OCI-LY3 (cell line): ENCODE data around the gene FRAS1.

Source experiments
- H2AFZ ChIP-seq: fragments of 200-600, 300-600 bp; shearing (Covaris generic); 2 replicates; pipeline ENCODE4 v1.6.0; 2014; ENCODE audit warnings: antibody characterized with exemption, low read depth, low read length
- H3K27ac ChIP-seq: fragments of 200-600, 300-600 bp; sonication (generic); 2 replicates; pipeline ENCODE4 v1.5.1; 2014; ENCODE audit warnings: mild to moderate bottlenecking, low read length, moderate library complexity, mixed read lengths
- H3K27me3 ChIP-seq: fragments of 200-600, 300-600 bp; sonication (generic); 2 replicates; pipeline ENCODE4 v1.6.1; 2014; ENCODE audit warnings: low read depth, low read length, mixed read lengths
- H3K36me3 ChIP-seq: fragments of 200-600, 300-600 bp; sonication (generic); replicated peaks from 2 replicates; pipeline ENCODE3; 2014; ENCODE audit warnings: low read depth, low read length, mixed read lengths
- H3K4me1 ChIP-seq: fragments of 300-600, 200-600 bp; sonication (generic); 2 replicates; pipeline ENCODE4 v1.6.1; 2014; ENCODE audit warnings: low read length, mixed read lengths
- H3K4me2 ChIP-seq: fragments of 200-600, 300-600 bp; sonication (generic); 2 replicates; pipeline ENCODE4 v1.6.1; 2014; ENCODE audit warnings: low read length, mixed read lengths
- H3K4me3 ChIP-seq: fragments of 300-600, 200-600 bp; sonication (generic); 2 replicates; pipeline ENCODE4 v1.5.1; 2014; ENCODE audit warnings: antibody characterized with exemption, mild to moderate bottlenecking, low read length, moderate library complexity
- H3K79me2 ChIP-seq: fragments of 300-600, 200-600 bp; shearing (Covaris generic); 2 replicates; pipeline ENCODE4 v1.6.1; 2014; ENCODE audit warnings: mild to moderate bottlenecking, low read length, mixed read lengths
- H3K9ac ChIP-seq: fragments of 300-600, 200-600 bp; shearing (Covaris generic); 2 replicates; pipeline ENCODE4 v1.6.0; 2014; ENCODE audit warnings: mild to moderate bottlenecking, low read length, moderate library complexity
- H3K9me3 ChIP-seq: fragments of 200-600, 300-600 bp; shearing (Covaris generic); 2 replicates; pipeline ENCODE4 v1.6.1; 2014; ENCODE audit warnings: low read length, mixed read lengths; ENCODE audit not compliant: insufficient read depth
- H4K20me1 ChIP-seq: fragments of 200-600, 300-600 bp; sonication (generic); 2 replicates; pipeline ENCODE4 v1.6.1; 2016; ENCODE audit warnings: low read length, mixed read lengths; ENCODE audit not compliant: insufficient read depth
- CTCF ChIP-seq: fragments of 200-600, 300-600 bp; sonication (generic); IDR thresholded peaks from 2 replicates; pipeline ENCODE4 v1.5.1; 2014; ENCODE audit warnings: antibody characterized with exemption, low read length, low read depth
- EZH2phosphoT487 ChIP-seq: fragments of 200-600 bp; shearing (Covaris generic); IDR thresholded peaks from 2 replicates; pipeline ENCODE4 v1.6.1; 2018; ENCODE audit warnings: antibody characterized with exemption, mixed run types, low read depth

The FRAS1 gene

GRCh38 chr4:78156520-78156919 lies 99.4 kb downstream of the FRAS1 start:
- no peak overlapping the region for H3K9ac ChIP-seq
- no peaks in the 10 kb centered on the region for H3K9me3 ChIP-seq
- TF ChIP-seq CTCF = no peak
- TF ChIP-seq EZH2phosphoT487 = no peak
- H3K4me1 ChIP-seq = no peaks in the 10 kb centered on the region
- no peaks in the 10 kb centered on the region; the same call in 1 of the 2 replicates for H3K27me3 ChIP-seq
- no peak overlapping the region for H3K4me3 ChIP-seq
- no peaks in the 10 kb centered on the region for H3K36me3 ChIP-seq
- no peaks in the 10 kb centered on the region for H3K79me2 ChIP-seq
- no peaks in the 10 kb centered on the region for H4K20me1 ChIP-seq
- H2AFZ ChIP-seq = no peak overlapping the region
- no peak overlapping the region for H3K4me2 ChIP-seq
- H3K27ac ChIP-seq = no peak overlapping the region

- no peak overlapping the region for H3K9ac ChIP-seq
- H4K20me1 ChIP-seq = no peaks in the 10 kb centered on the region
- no peaks in the 10 kb centered on the region for H3K4me1 ChIP-seq
- H3K4me2 ChIP-seq = no peak overlapping the region
- H3K4me3 ChIP-seq = no peak overlapping the region
- H3K36me3 ChIP-seq = no peaks in the 10 kb centered on the region
- H3K9me3 ChIP-seq = no peaks in the 10 kb centered on the region
- no peaks in the 10 kb centered on the region for H3K79me2 ChIP-seq
- H3K27ac ChIP-seq = no peak overlapping the region
- no peak for TF ChIP-seq CTCF
- peaks cover 2% of the 10 kb centered on the region; the same call in 1 of the 2 replicates for H3K27me3 ChIP-seq
- no peak overlapping the region for H2AFZ ChIP-seq
These were observed 105.2 kb downstream of the FRAS1 start for GRCh38 chr4:78162342-78162741.

GRCh38 chr4:78162821-78163220 lies 105.7 kb downstream of the FRAS1 start:
- Histone ChIP-seq H3K9ac (no peak overlapping the region), H4K20me1 (no peaks in the 10 kb centered on the region), H3K79me2 (no peaks in the 10 kb centered on the region), H3K36me3 (no peaks in the 10 kb centered on the region), H3K27me3 (peaks cover 2% of the 10 kb centered on the region; the same call in 1 of the 2 replicates), H3K9me3 (no peaks in the 10 kb centered on the region), H2AFZ (no peak overlapping the region), H3K4me3 (no peak overlapping the region), H3K4me2 (no peak overlapping the region), H3K4me1 (no peaks in the 10 kb centered on the region), H3K27ac (no peak overlapping the region)
- TF ChIP-seq EZH2phosphoT487 (no peak), CTCF (no peak)

- no peaks in the 10 kb centered on the region for H3K36me3 ChIP-seq
- no peaks in the 10 kb centered on the region for H3K9me3 ChIP-seq
- H3K4me3 ChIP-seq = no peak overlapping the region
- no peak overlapping the region for H3K9ac ChIP-seq
- 0 out of 2 replicates have a peak, but pooled peaks cover 2% of the 10 kb centered on the region for H3K27me3 ChIP-seq
- no peak overlapping the region for H2AFZ ChIP-seq
- H3K4me1 ChIP-seq = no peaks in the 10 kb centered on the region
- no peak overlapping the region for H3K27ac ChIP-seq
- no peak for TF ChIP-seq CTCF
- no peak for TF ChIP-seq EZH2phosphoT487
- H3K4me2 ChIP-seq = no peak overlapping the region
- H4K20me1 ChIP-seq = no peaks in the 10 kb centered on the region
- no peaks in the 10 kb centered on the region for H3K79me2 ChIP-seq
These were observed 108.6 kb downstream of the FRAS1 start for GRCh38 chr4:78165758-78166157.
